Ovary (tissue), 9 donors: ENCODE results near the gene RIOK2. TPM values are rescaled to one million over a fixed set of nuclear protein-coding genes. Genes with fewer than 3 reads are reported as not detected.
"Not testable (repeated sequence)": the region's sequence is repeated elsewhere in the genome, so short reads cannot be mapped to it uniquely, and the experiment has no call there.

Experiments used
- DNase-seq, 5 donors: peaks; one replicate each; pipeline ENCODE4 v3.0.0-alpha.2; 2019 to 2020
- H3K27ac ChIP-seq, 2 donors: fragments of 200-600 bp; one replicate each; pipeline versions ENCODE4 v1.5.1 to v1.8.0; 2019 to 2022
- H3K27me3 ChIP-seq: fragments of 200-600 bp; one replicate; pipeline ENCODE4 v1.8.0; 2022
- H3K36me3 ChIP-seq: fragments of 200-600 bp; sonication (generic); one replicate; pipeline ENCODE4 v1.5.1; 2019
- H3K4me1 ChIP-seq: one replicate; pipeline ENCODE4 v1.8.1; 2013; ENCODE audit warnings: mild to moderate bottlenecking, moderate library complexity; ENCODE audit not compliant: insufficient read depth
- H3K4me3 ChIP-seq: fragments of 200-600 bp; sonication (generic); one replicate; pipeline ENCODE4 v1.5.1; 2017
- H3K9me3 ChIP-seq, 2 donors: fragments of 200-600 bp in 1 of 2; sonication (generic) in 1 of 2; one replicate each; pipeline versions ENCODE4 v1.5.1 to v1.8.1; 2013 to 2019; ENCODE audit warnings: mild to moderate bottlenecking in 1 of 2, moderate library complexity in 1 of 2
- CTCF ChIP-seq, 3 donors: fragments of 450-650 bp in 2 of 3; fragments of 200-600 bp in 1 of 3; IDR thresholded peaks; one replicate each; pipeline versions ENCODE4 v1.5.1 to v1.8.0; 2016 to 2022; ENCODE audit warnings: antibody characterized with exemption in 3 of 3, mild to moderate bottlenecking in 1 of 3
- EP300 ChIP-seq: sonication (generic); formaldehyde crosslinking; IDR thresholded peaks from one replicate; pipeline ENCODE4 v1.6.1; 2017; ENCODE audit warnings: antibody characterized with exemption
- POLR2A ChIP-seq: fragments of 450-650 bp; IDR thresholded peaks from one replicate; pipeline ENCODE4 v1.6.1; 2017; ENCODE audit warnings: antibody characterized with exemption, mild to moderate bottlenecking, moderate library complexity
- WGBS, 3 donors: extraction: QIAGEN DNeasy Blood & Tissue Kit in 1 of 3; methylation state at CpG; one replicate each; pipeline versions ENCODE4 v1.1.5 to v1.1.7; 2013 to 2017; 5-methylcytosine and 5-hydroxymethylcytosine counted together
- intact Hi-C, 4 donors: fragments of 100-400 bp; cut with DNase I; formaldehyde crosslinking; loops; one replicate each; pipeline versions ENCODE4 v1.11.0 to v1.15.1; 2022 to 2023
- polyA plus RNA-seq, 2 donors: library from polyadenylated mRNA; stranded (reverse); fragments of 200-250 nt in 1 of 2; fragments of 350-450 nt in 1 of 2; fragmentation: Illumina TruSeq in 1 of 2; extraction: RNeasy Lipid Tissue Mini Kit (QIAGEN cat#74804) in 1 of 2; gene quantifications; one replicate each; pipeline ENCODE4 v1.2.3, GENCODE V29; 2013 to 2014
- total RNA-seq, 7 donors: library from RNA; depleted of rRNA in 2 of 7; stranded (reverse); fragments of >200 nt in 2 of 7; fragmentation: NEBNext Ultra II Directional in 3 of 7; extraction: Animal tissue kit (Norgen Biotek cat#: 25700) in 3 of 7; gene quantifications; one replicate each; pipeline versions ENCODE4 v1.1.0 to v1.2.4, GENCODE V29; 2016 to 2023
- donor health status: DM: no; HTN: no; CAD: no; lungs with moderate emphysema.
- donor health status: DM: no; HTN: no; CAD: no.
- donor health status: Bipolar disorder and iron deficiency.
- donor health status: DM: yes; HTN: yes; CAD: no.
- donor health status: DM: no; HTN: no; CAD: no.
- donor health status: DM: yes; HTN: yes; CAD: no.

The RIOK2 gene
- total and polyA plus RNA-seq, 9 donors = 10.9 to 32.1 (median 19.3) TPM

DNA sequence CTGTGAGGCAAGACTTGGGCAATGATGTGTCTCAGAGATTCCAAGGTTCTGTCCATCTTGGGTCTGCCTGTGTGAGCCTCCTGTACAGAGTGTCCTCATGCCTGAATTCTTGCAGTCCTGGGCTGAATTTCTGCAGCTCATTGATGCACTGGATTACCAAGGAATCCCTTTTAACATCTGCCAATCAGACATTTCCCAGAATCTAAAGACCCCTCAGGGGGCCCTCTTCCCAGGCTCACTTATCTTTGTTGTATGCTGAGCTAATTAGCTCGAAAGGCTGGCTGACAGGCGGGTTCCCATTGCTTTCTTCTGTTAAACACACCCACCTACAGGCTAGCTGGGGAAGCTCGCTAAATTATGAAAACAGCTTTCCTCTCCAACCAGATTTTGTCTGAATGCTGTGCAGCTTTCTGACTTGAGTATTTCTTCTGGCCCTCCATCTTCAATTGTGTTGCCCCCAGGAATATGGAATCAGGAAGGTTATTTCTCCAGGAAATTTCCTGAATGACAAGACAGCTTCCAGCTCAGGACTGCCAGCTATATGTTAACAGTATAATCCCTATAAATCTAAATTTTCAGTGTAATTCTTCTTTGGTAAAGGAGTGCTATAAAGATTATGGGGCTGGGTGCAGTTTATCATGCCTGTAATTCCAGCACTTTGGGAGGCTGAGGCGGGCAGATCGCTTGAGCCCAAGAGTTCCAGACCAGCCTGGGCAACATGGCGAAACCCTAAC is 40.4 kb downstream of the RIOK2 start, which contains the start of gene LIX1:
Gene LIX1 (minus strand): TSS at position 91 of the 734 bp plus-strand sequence. CDS start 35 bp downstream, at position 56.
- intact Hi-C loops = no loop called here
- Histone ChIP-seq H3K27ac (no peak within 1 kb of the TSS), H3K4me3 (no peak within 1 kb of the TSS), H3K9me3 (no peaks in the 10 kb centered on the region), H3K36me3 (no peaks in the 10 kb centered on the region), H3K27me3 (no peaks in the 10 kb centered on the region), H3K4me1 (no peaks in the 10 kb centered on the region)
- WGBS, 3 donors = 37 to 41% (median 41%) methylated on average over 6 of the region's 6 CpGs
- TF ChIP-seq POLR2A (no peak), EP300 (no peak), CTCF (IDR thresholded peaks at IDR 0.05) (no peak)
- DNase-seq = no peak

DNA sequence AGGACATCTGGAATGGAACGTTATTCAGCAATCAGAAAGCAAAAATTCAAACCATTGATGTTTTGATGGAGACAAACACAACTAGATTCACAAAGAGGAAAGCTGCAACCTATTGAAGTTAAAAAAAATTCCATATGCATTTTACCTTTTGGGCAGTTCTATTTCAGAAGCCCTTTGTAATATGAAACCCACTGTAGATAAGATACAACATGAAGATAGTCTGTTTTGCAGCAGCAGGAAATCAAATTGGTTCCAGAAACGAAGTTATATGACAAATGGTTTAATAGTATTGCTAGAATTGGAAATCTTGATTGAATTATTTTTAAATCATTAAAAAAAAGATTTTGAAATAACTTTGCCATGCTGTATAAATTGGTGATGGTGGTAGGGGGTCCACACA is 41.5 kb downstream of the RIOK2 start:
- H3K4me1 ChIP-seq = no peaks in the 10 kb centered on the region
- no peak overlapping the region for H3K27ac ChIP-seq
- H3K9me3 ChIP-seq = no peaks in the 10 kb centered on the region
- no peaks in the 10 kb centered on the region for H3K27me3 ChIP-seq
- TF ChIP-seq EP300 (no peak), POLR2A (no peak), CTCF (IDR thresholded peaks at IDR 0.05) (no peak)
- intact Hi-C loops = no loop called here
- WGBS, 3 donors = 54 to 70% (median 69%) methylated on average over 2 of the region's 2 CpGs
- no peaks in the 10 kb centered on the region for H3K36me3 ChIP-seq
- no peak overlapping the region for H3K4me3 ChIP-seq
- no peak for DNase-seq

GRCh38 chr5:97141031-97141430 is 42.0 kb downstream of the RIOK2 start:
- 42 to 57% (median 47%) methylated on average over 4 of the region's 4 CpGs for WGBS, 3 donors
- H3K4me3 ChIP-seq = no peak overlapping the region
- DNase-seq = no peak
- no peaks in the 10 kb centered on the region for H3K9me3 ChIP-seq
- no peaks in the 10 kb centered on the region for H3K4me1 ChIP-seq
- TF ChIP-seq EP300 = no peak
- TF ChIP-seq POLR2A = no peak
- no peak for TF ChIP-seq CTCF (IDR thresholded peaks at IDR 0.05)
- intact Hi-C loops = no loop called here
- no peak overlapping the region for H3K27ac ChIP-seq
- H3K27me3 ChIP-seq = no peaks in the 10 kb centered on the region
- no peaks in the 10 kb centered on the region for H3K36me3 ChIP-seq

DNA sequence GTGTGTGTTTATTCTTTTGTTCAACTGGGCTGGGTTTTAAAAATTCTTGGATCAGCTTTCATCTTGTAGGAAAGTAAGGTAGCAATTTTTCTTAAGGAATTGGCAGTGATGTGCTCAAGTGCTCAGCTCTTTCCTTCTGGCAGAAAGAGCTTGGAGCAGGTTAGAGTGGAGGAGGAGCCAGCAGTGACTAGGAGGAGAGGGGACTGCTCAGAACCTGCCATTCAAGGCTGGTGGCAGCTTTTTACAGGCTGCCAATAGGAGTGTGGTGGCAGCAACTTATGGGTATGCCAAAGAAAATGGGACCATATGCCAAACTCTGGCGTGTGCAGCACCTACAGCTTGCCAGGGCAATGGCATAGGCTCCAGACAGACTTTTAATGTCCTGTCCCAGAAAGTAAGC is 42.8 kb downstream of the RIOK2 start:
- H3K36me3 ChIP-seq, H3K27me3 ChIP-seq, H3K4me1 ChIP-seq, H3K4me3 ChIP-seq, H3K9me3 ChIP-seq, H3K27ac ChIP-seq, intact Hi-C loops, DNase-seq: not testable (repeated sequence)
- 52 to 56% (median 53%) methylated on average over 1 of the region's 1 CpG for WGBS, 3 donors

- no peak for TF ChIP-seq POLR2A
- no peak for TF ChIP-seq CTCF (IDR thresholded peaks at IDR 0.05)
- intact Hi-C loops = no loop called here
Measured at GRCh38 chr5:97136475-97136874, 46.6 kb downstream of the RIOK2 start.

More at GRCh38 chr5:97136475-97136874, 46.6 kb downstream of the RIOK2 start:
- Histone ChIP-seq H3K27ac (no peak overlapping the region), H3K4me3 (no peak overlapping the region), H3K4me1 (no peaks in the 10 kb centered on the region), H3K27me3 (no peaks in the 10 kb centered on the region), H3K9me3 (no peaks in the 10 kb centered on the region), H3K36me3 (no peaks in the 10 kb centered on the region)
- no peak for DNase-seq
- 82 to 91% (median 82%) methylated on average over 4 of the region's 4 CpGs for WGBS, 3 donors
